HG03558 (cell line): Measurements from ENCODE around the gene PSEN2.

Source experiments
- ATAC-seq: cut with Tn5 transposase; IDR thresholded peaks from one replicate; pipeline ENCODE4 v1.9.1; 2021; ENCODE audit warnings: moderate number of reproducible peaks; ENCODE audit not compliant: unreplicated experiment; ENCODE audit errors: extremely low read depth

PSEN2 gene

GRCh38 chr1:226884116-226884625, 13.8 kb downstream of the PSEN2 start:
- no peak for ATAC-seq

GRCh38 chr1:226884966-226885820, 14.8 kb downstream of the PSEN2 start:
- no peak for ATAC-seq

- no peak for ATAC-seq
These were observed 15.9 kb downstream of the PSEN2 start for GRCh38 chr1:226886122-226886901.

- ATAC-seq, result no peak
These were observed 16.6 kb downstream of the PSEN2 start for GRCh38 chr1:226887006-226887405.

- no peak for ATAC-seq
These were observed 17.6 kb downstream of the PSEN2 start for GRCh38 chr1:226888021-226888420.

- ATAC-seq, result no peak
These were observed 18.4 kb downstream of the PSEN2 start for GRCh38 chr1:226888816-226889215.

- ATAC-seq, result no peak
These were observed 19.4 kb downstream of the PSEN2 start for GRCh38 chr1:226889616-226890330.

- ATAC-seq, result no peak
These were observed 20.1 kb downstream of the PSEN2 start for GRCh38 chr1:226890331-226891108.

- ATAC-seq, result no peak
These were observed 20.9 kb downstream of the PSEN2 start for GRCh38 chr1:226891346-226891745.

GRCh38 chr1:226891846-226892523, 21.6 kb downstream of the PSEN2 start:
- ATAC-seq, result no peak

- no peak for ATAC-seq
These were observed 22.1 kb downstream of the PSEN2 start for GRCh38 chr1:226892524-226892875.

- no peak for ATAC-seq
These were observed 23.5 kb downstream of the PSEN2 start for GRCh38 chr1:226893936-226894335.

GRCh38 chr1:226894826-226895225, 24.4 kb downstream of the PSEN2 start:
- ATAC-seq, result no peak

GRCh38 chr1:226895644-226896043, 25.2 kb downstream of the PSEN2 start:
- ATAC-seq, result no peak

GRCh38 chr1:226898246-226898645, 27.8 kb downstream of the PSEN2 start:
- ATAC-seq, result no peak

- ATAC-seq, result no peak
These were observed 31.0 kb downstream of the PSEN2 start for GRCh38 chr1:226901421-226901820.

GRCh38 chr1:226902601-226903000, 32.2 kb downstream of the PSEN2 start:
- ATAC-seq, result no peak

GRCh38 chr1:226903819-226904716, 33.7 kb downstream of the PSEN2 start:
- no peak for ATAC-seq
